Tibial nerve (tissue), 3 donors: ENCODE results near the gene C3orf22.

Source experiments
- POLR2A ChIP-seq, 2 donors: fragments of 450-650 bp; IDR thresholded peaks; one replicate each; pipeline ENCODE4 v1.6.1; 2017; ENCODE audit warnings: antibody characterized with exemption in 2 of 2, mild to moderate bottlenecking in 2 of 2, moderate library complexity in 2 of 2
- TF ChIP-seq, protein P1 (sequence below), 5 experiments: fragments of 200-600 bp in 3 of 5; fragments of 450-650 bp in 2 of 5; sonication (generic) in 3 of 5; IDR thresholded peaks; one replicate each; pipeline ENCODE4 v1.5.1; 2016 to 2019; ENCODE audit warnings: antibody characterized with exemption in 5 of 5, mild to moderate bottlenecking in 3 of 5, moderate library complexity in 2 of 5

DNA sequence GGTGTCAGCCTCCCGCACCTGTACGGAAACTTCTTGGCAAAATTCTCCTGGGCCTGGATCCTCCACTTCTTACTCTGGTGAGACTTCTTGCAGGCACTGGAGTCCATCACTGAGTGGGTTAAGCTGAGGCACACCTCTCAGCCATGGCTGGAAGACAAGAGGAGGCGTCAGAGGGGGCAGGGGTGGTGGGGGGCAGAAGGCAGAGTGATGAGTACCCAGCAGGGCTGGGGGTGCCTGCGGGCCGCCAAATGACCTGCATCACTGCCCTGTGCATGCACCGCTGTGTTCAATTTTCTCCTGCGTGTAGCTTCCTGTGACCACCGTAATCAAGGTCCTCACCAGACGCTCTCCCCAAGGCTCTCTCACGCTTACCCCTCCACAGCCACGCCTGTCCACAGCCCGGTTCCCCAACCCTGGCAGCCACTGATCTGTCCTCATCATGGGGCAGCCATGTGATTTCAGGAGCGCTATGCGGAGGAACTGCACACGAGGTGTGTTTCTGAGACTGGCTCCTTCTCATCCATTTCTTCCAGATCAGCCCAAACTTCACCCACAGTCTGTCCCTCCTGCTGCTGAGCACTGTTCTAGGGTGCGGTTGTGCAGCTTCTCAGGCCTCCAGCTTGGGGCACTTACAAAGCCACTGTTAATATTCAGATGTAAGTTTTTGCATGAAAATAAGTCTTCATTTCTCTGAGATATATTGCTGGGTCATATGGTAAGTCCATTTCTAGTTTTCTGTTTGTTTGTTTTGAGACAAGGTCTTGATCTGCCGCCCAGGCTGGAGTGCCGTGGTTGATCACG lies 5.2 kb downstream of the C3orf22 start:
- TF ChIP-seq, protein P1, sequence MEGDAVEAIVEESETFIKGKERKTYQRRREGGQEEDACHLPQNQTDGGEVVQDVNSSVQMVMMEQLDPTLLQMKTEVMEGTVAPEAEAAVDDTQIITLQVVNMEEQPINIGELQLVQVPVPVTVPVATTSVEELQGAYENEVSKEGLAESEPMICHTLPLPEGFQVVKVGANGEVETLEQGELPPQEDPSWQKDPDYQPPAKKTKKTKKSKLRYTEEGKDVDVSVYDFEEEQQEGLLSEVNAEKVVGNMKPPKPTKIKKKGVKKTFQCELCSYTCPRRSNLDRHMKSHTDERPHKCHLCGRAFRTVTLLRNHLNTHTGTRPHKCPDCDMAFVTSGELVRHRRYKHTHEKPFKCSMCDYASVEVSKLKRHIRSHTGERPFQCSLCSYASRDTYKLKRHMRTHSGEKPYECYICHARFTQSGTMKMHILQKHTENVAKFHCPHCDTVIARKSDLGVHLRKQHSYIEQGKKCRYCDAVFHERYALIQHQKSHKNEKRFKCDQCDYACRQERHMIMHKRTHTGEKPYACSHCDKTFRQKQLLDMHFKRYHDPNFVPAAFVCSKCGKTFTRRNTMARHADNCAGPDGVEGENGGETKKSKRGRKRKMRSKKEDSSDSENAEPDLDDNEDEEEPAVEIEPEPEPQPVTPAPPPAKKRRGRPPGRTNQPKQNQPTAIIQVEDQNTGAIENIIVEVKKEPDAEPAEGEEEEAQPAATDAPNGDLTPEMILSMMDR (IDR thresholded peaks at IDR 0.05), result no peak
- no peak for TF ChIP-seq POLR2A (IDR thresholded peaks at IDR 0.05)
